CD4-positive, alpha-beta T cell (primary cell): ENCODE measurements around the gene PLCL2. TPM values are rescaled to one million over a fixed set of nuclear protein-coding genes. Genes with fewer than 3 reads are reported as not detected.
A peak's percentile ranks its signal among the peaks of the same experiment; 100 is the strongest.

Experiments
- ATAC-seq: fragments of 200-7000 bp; cut with Tn5 transposase; one replicate; pipeline ENCODE4 v1.10.0; 2022; ENCODE audit warnings: mild to moderate bottlenecking; ENCODE audit not compliant: poor library complexity
- CTCF ChIA-PET: fragments of 350-600 bp; sonication (Branson Sonifier 250); formaldehyde crosslinking; loops from one replicate; lab custom pipeline; 2021; ENCODE audit warnings: antibody characterized with exemption, inconsistent platforms; lab: Charles Lee
- POLR2A ChIA-PET: fragments of 350-600 bp; sonication (Branson Sonifier 250); formaldehyde crosslinking; loops from one replicate; lab custom pipeline; 2021; ENCODE audit warnings: antibody characterized with exemption, inconsistent platforms; lab: Charles Lee
- DNase-seq, 14 experiments: peaks; one replicate each; pipeline ENCODE4 v3.0.0-alpha.2; 2013 to 2020; ENCODE audit warnings: mixed read lengths in 2 of 14
- H3K27ac ChIP-seq, 2 donors: one replicate each; pipeline versions ENCODE4 v1.5.1 to v1.7.0; 2013; ENCODE audit warnings: low read length in 2 of 2, low read depth in 1 of 2, mild to moderate bottlenecking in 1 of 2
- H3K27me3 ChIP-seq, 2 experiments: 1 replicate in 1 of 2; 2 replicates in 1 of 2; pipeline versions ENCODE4 v1.6.1 to v1.7.0; 2013; ENCODE audit warnings: low read length in 2 of 2, control low read depth in 1 of 2, mild to moderate bottlenecking in 1 of 2, moderate library complexity in 1 of 2; ENCODE audit not compliant: insufficient read depth in 2 of 2, control insufficient read depth in 1 of 2
- H3K36me3 ChIP-seq: one replicate; pipeline ENCODE4 v1.6.1; 2013; ENCODE audit warnings: low read length, control low read depth; ENCODE audit not compliant: insufficient read depth
- H3K4me1 ChIP-seq: one replicate; pipeline ENCODE4 v1.6.1; 2013; ENCODE audit warnings: low read length, control low read depth; ENCODE audit not compliant: insufficient read depth
- H3K4me3 ChIP-seq: one replicate; pipeline ENCODE4 v1.5.1; 2013; ENCODE audit warnings: mild to moderate bottlenecking, low read length, moderate library complexity
- H3K9me3 ChIP-seq, 2 experiments: 1 replicate in 1 of 2; 2 replicates in 1 of 2; pipeline versions ENCODE4 v1.6.1 to v1.7.0; 2013; ENCODE audit warnings: low read length in 2 of 2, mild to moderate bottlenecking in 2 of 2, control low read depth in 1 of 2, moderate library complexity in 1 of 2; ENCODE audit not compliant: control insufficient read depth in 1 of 2, insufficient read depth in 1 of 2
- H3K27ac Mint-ChIP-seq: one replicate; pipeline ENCODE4 v1.8.0; 2020; ENCODE audit warnings: mixed read lengths
- H3K27me3 Mint-ChIP-seq: one replicate; pipeline ENCODE4 v1.8.0; 2021; ENCODE audit warnings: mixed read lengths
- H3K36me3 Mint-ChIP-seq: one replicate; pipeline ENCODE4 v1.8.0; 2021; ENCODE audit warnings: low read depth, mixed read lengths
- H3K4me1 Mint-ChIP-seq: one replicate; pipeline ENCODE4 v1.8.0; 2021; ENCODE audit warnings: low read depth, mixed read lengths
- H3K4me3 Mint-ChIP-seq: one replicate; pipeline ENCODE4 v1.8.0; 2020; ENCODE audit warnings: mild to moderate bottlenecking, mixed read lengths
- H3K9me3 Mint-ChIP-seq: one replicate; pipeline ENCODE4 v1.8.0; 2020; ENCODE audit warnings: mixed read lengths
- CTCF ChIP-seq: fragments of 200-600 bp; IDR thresholded peaks from one replicate; pipeline ENCODE4 v1.8.0; 2022; ENCODE audit warnings: antibody characterized with exemption, mild to moderate bottlenecking
- intact Hi-C, 2 experiments: fragments of 100-400 bp; cut with DNase I in 1 of 2; cut with micrococcal nuclease in 1 of 2; formaldehyde crosslinking; loops; one replicate each; pipeline versions ENCODE4 v1.15.1 to v1.9.0; 2023 to 2025; cut with DNase I, micrococcal nuclease
- total RNA-seq, 174 experiments: library from RNA in 2 of 174; stranded (reverse) in 2 of 174; gene quantifications; one replicate each; pipeline ENCODE4 v1.2.3 and lab custom pipeline; 2021 to 2026

Gene PLCL2
- total RNA-seq, 2 experiments from 2014 or later: 35.1 to 36.3 TPM

GRCh38 chr3:17025594-17026139 lies 140.9 kb downstream of the PLCL2 start:
- CTCF ChIA-PET: interaction anchor here (0.9 to 1.6 kb wide), 10 partner anchors 8 to 197 kb away, joined by 3 to 4 read pairs (median 3); no protein-coding TSS in a partner anchor
- POLR2A ChIA-PET: interaction anchor here (0.6 kb wide), 1 partner anchor 13 kb away, joined by 3 read pairs; no protein-coding TSS in a partner anchor
- Histone ChIP-seq H3K4me1 (peaks cover 28% of the 10 kb centered on the region), H3K36me3 (peaks cover 8% of the 10 kb centered on the region), H3K4me3 (no peak overlapping the region), H3K27me3 (no peaks in the 10 kb centered on the region), H3K27ac (no peak overlapping the region), H3K9me3 (no peaks in the 10 kb centered on the region)
- ATAC-seq (peak; percentile 39), DNase-seq (no peak)
- no peak for TF ChIP-seq CTCF
- no peaks in the 10 kb centered on the region for H3K9me3 Mint-ChIP-seq
- no peak overlapping the region for H3K4me3 Mint-ChIP-seq
- H3K27me3 Mint-ChIP-seq: no peaks in the 10 kb centered on the region
- intact Hi-C loops: loop anchor here in 1 of 2 experiments (5.0 kb wide), 1 partner anchor 1388 kb away; no protein-coding TSS in a partner anchor
- peaks cover 91% of the 10 kb centered on the region for H3K4me1 Mint-ChIP-seq
- H3K36me3 Mint-ChIP-seq: peaks cover 41% of the 10 kb centered on the region
- no peak overlapping the region for H3K27ac Mint-ChIP-seq

- no peaks in the 10 kb centered on the region for H3K27me3 Mint-ChIP-seq
- peaks cover 88% of the 10 kb centered on the region for H3K4me1 Mint-ChIP-seq
- Histone ChIP-seq H3K36me3 (peaks cover 8% of the 10 kb centered on the region), H3K27ac (no peak overlapping the region), H3K4me3 (no peak overlapping the region), H3K4me1 (peaks cover 28% of the 10 kb centered on the region), H3K27me3 (no peaks in the 10 kb centered on the region), H3K9me3 (no peaks in the 10 kb centered on the region)
- no peak for DNase-seq
- ChIA-PET POLR2A (interaction anchor here (0.7 kb wide), 1 partner anchor 325 kb away, joined by 3 read pairs; no protein-coding TSS in a partner anchor), CTCF (no interaction called here)
- ATAC-seq: no peak
- no peak for TF ChIP-seq CTCF
- H3K27ac Mint-ChIP-seq: no peak overlapping the region
- no peaks in the 10 kb centered on the region for H3K9me3 Mint-ChIP-seq
- no peak overlapping the region for H3K4me3 Mint-ChIP-seq
- peaks cover 27% of the 10 kb centered on the region for H3K36me3 Mint-ChIP-seq
- intact Hi-C loops: loop anchor here in 1 of 2 experiments (5.0 kb wide), 1 partner anchor 1390 kb away; no protein-coding TSS in a partner anchor
Measured at GRCh38 chr3:17027318-17027717, 142.6 kb downstream of the PLCL2 start.

GRCh38 chr3:17028363-17028762 lies 143.6 kb downstream of the PLCL2 start:
- Mint-ChIP-seq H3K4me1 (peaks cover 88% of the 10 kb centered on the region), H3K27me3 (no peaks in the 10 kb centered on the region), H3K36me3 (peaks cover 17% of the 10 kb centered on the region), H3K27ac (peak overlapping the region; percentile 18), H3K4me3 (no peak overlapping the region), H3K9me3 (no peaks in the 10 kb centered on the region)
- TF ChIP-seq CTCF: no peak
- DNase-seq (no peak), ATAC-seq (no peak)
- Histone ChIP-seq H3K9me3 (no peaks in the 10 kb centered on the region), H3K27ac (no peak overlapping the region), H3K4me1 (peaks cover 21% of the 10 kb centered on the region), H3K36me3 (peaks cover 8% of the 10 kb centered on the region), H3K4me3 (no peak overlapping the region), H3K27me3 (no peaks in the 10 kb centered on the region)
- intact Hi-C loops: loop anchor here in 1 of 2 experiments (5.0 kb wide), 1 partner anchor 1391 kb away; no protein-coding TSS in a partner anchor
- ChIA-PET POLR2A (interaction anchor here (1.1 kb wide), 1 partner anchor 12 kb away, joined by 4 read pairs; no protein-coding TSS in a partner anchor), CTCF (interaction anchor here (0.9 kb wide), 1 partner anchor 132 kb away, joined by 3 read pairs; no protein-coding TSS in a partner anchor)
